ENCODE data around the gene ITGA6. TPM values are rescaled to one million over a fixed set of nuclear protein-coding genes. Genes with fewer than 3 reads are reported as not detected.

The ITGA6 gene
- total RNA-seq, 1 experiment from 2014 or later, result 27.8 TPM

- CTCF ChIA-PET, result no interaction called here
- no peaks in the 10 kb centered on the region for H3K36me3 Mint-ChIP-seq (ENCODE audit: insufficient read depth, unreplicated experiment)
- peaks cover 35% of the 10 kb centered on the region for H3K9me3 ChIP-seq
Measured at GRCh38 chr2:172513935-172514586, 86.7 kb downstream of the ITGA6 start.

GRCh38 chr2:172516299-172516698, 88.9 kb downstream of the ITGA6 start:
- Mint-ChIP-seq H3K27me3 (ENCODE audit: insufficient read depth, unreplicated experiment) (no peaks in the 10 kb centered on the region), H3K27ac (ENCODE audit: unreplicated experiment) (no peak overlapping the region), H3K9me3 (ENCODE audit: unreplicated experiment) (peaks cover 54% of the 10 kb centered on the region), H3K36me3 (ENCODE audit: insufficient read depth, unreplicated experiment) (no peaks in the 10 kb centered on the region), H3K4me3 (ENCODE audit: unreplicated experiment) (no peak overlapping the region), H3K4me1 (ENCODE audit: low read depth, unreplicated experiment) (no peaks in the 10 kb centered on the region)
- DNase-seq, result no peak
- TF ChIP-seq CTCF (IDR thresholded peaks at IDR 0.05; ENCODE audit: insufficient read depth in 1 of 2, low read depth in 1 of 2, low read length in 1 of 2, severe bottlenecking in 1 of 2, unreplicated experiment in 1 of 2), result no peak
- Histone ChIP-seq H3K27me3 (replicated peaks; ENCODE audit: control insufficient read depth, insufficient read depth, low read length) (no peaks in the 10 kb centered on the region), H3K4me3 (ENCODE audit: low read depth, low read length) (no peak overlapping the region), H3K9me3 (peaks cover 38% of the 10 kb centered on the region), H3K36me3 (ENCODE audit: control insufficient read depth, insufficient read depth, low read length) (no peaks in the 10 kb centered on the region), H3K4me1 (no peaks in the 10 kb centered on the region)
- CTCF ChIA-PET, result no interaction called here
- BruUV-seq (replicated peaks), result no TSS peak
- intact Hi-C loops (cut with micrococcal nuclease; ENCODE audit: unreplicated experiment), result no loop called here
- POLR2A ChIA-PET, result no interaction called here

More at GRCh38 chr2:172513935-172514586, 86.7 kb downstream of the ITGA6 start:
- H3K4me3 ChIP-seq (ENCODE audit: low read depth, low read length), result no peak overlapping the region
- no peaks in the 10 kb centered on the region for H3K27me3 Mint-ChIP-seq (ENCODE audit: insufficient read depth, unreplicated experiment)
- peaks cover 43% of the 10 kb centered on the region for H3K9me3 Mint-ChIP-seq (ENCODE audit: unreplicated experiment)
- H3K4me1 Mint-ChIP-seq (ENCODE audit: low read depth, unreplicated experiment), result no peaks in the 10 kb centered on the region
- no peaks in the 10 kb centered on the region for H3K4me1 ChIP-seq
- POLR2A ChIA-PET, result no interaction called here
- BruUV-seq (replicated peaks), result no TSS peak
- H3K4me3 Mint-ChIP-seq (ENCODE audit: unreplicated experiment), result no peak overlapping the region
- intact Hi-C loops (cut with micrococcal nuclease; ENCODE audit: unreplicated experiment), result no loop called here
- no peak overlapping the region for H3K27ac Mint-ChIP-seq (ENCODE audit: unreplicated experiment)
- no peak for TF ChIP-seq CTCF (IDR thresholded peaks at IDR 0.05; ENCODE audit: insufficient read depth in 1 of 2, low read depth in 1 of 2, low read length in 1 of 2, severe bottlenecking in 1 of 2, unreplicated experiment in 1 of 2)
- H3K36me3 ChIP-seq (ENCODE audit: control insufficient read depth, insufficient read depth, low read length), result no peaks in the 10 kb centered on the region
- no peaks in the 10 kb centered on the region for H3K27me3 ChIP-seq (replicated peaks; ENCODE audit: control insufficient read depth, insufficient read depth, low read length)
- DNase-seq, result no peak

GRCh38 chr2:172518995-172519394, 91.6 kb downstream of the ITGA6 start:
- POLR2A ChIA-PET, result no interaction called here
- Histone ChIP-seq H3K4me1 (no peaks in the 10 kb centered on the region), H3K4me3 (ENCODE audit: low read depth, low read length) (no peak overlapping the region), H3K9me3 (peaks cover 13% of the 10 kb centered on the region), H3K36me3 (ENCODE audit: control insufficient read depth, insufficient read depth, low read length) (no peaks in the 10 kb centered on the region), H3K27me3 (replicated peaks; ENCODE audit: control insufficient read depth, insufficient read depth, low read length) (no peaks in the 10 kb centered on the region)
- Mint-ChIP-seq H3K36me3 (ENCODE audit: insufficient read depth, unreplicated experiment) (no peaks in the 10 kb centered on the region), H3K4me3 (ENCODE audit: unreplicated experiment) (no peak overlapping the region), H3K4me1 (ENCODE audit: low read depth, unreplicated experiment) (no peaks in the 10 kb centered on the region), H3K27ac (ENCODE audit: unreplicated experiment) (no peak overlapping the region), H3K9me3 (ENCODE audit: unreplicated experiment) (peaks cover 37% of the 10 kb centered on the region), H3K27me3 (ENCODE audit: insufficient read depth, unreplicated experiment) (no peaks in the 10 kb centered on the region)
- TF ChIP-seq CTCF (IDR thresholded peaks at IDR 0.05; ENCODE audit: insufficient read depth in 1 of 2, low read depth in 1 of 2, low read length in 1 of 2, severe bottlenecking in 1 of 2, unreplicated experiment in 1 of 2), result no peak
- no peak for DNase-seq
- no TSS peak for BruUV-seq (replicated peaks)
- CTCF ChIA-PET, result no interaction called here
- intact Hi-C loops (cut with micrococcal nuclease; ENCODE audit: unreplicated experiment), result no loop called here
